Measurements from ENCODE around the gene AKT1S1.

- no peak for TF ChIP-seq CTCF (conservative IDR thresholded peaks at IDR 0.05; ENCODE audit: low read length)
- TF ChIP-seq EZH2phosphoT487 (IDR thresholded peaks at IDR 0.05; ENCODE audit: borderline replicate concordance, low read depth, low read length) = no peak
Measured at GRCh38 chr19:49896863-49897621, 19.9 kb upstream of the AKT1S1 start, which contains the start of gene IL4I1.
